ENCODE measurements around the gene KCNA3.

The KCNA3 gene

GRCh38 chr1:110674337-110675059 is at the start of gene KCNA3:
KCNA3 (minus strand) TSS chr1:110674940; CDS start chr1:110674809, 131 bp downstream.
- peak; percentile 37 to 59 for DNase-seq (ENCODE audit: low read depth in 1 of 2, low spot score in 1 of 2)

- DNase-seq (ENCODE audit: low read depth in 1 of 2, low spot score in 1 of 2) = no peak
Observed at GRCh38 chr1:110722807-110723206, 48.1 kb upstream of the KCNA3 start.

- no peak for DNase-seq (ENCODE audit: low read depth in 1 of 2, low spot score in 1 of 2)
Observed at GRCh38 chr1:110719908-110720307, 45.2 kb upstream of the KCNA3 start.

GRCh38 chr1:110718452-110718851 is 43.7 kb upstream of the KCNA3 start:
- DNase-seq (ENCODE audit: low read depth in 1 of 2, low spot score in 1 of 2) = no peak

GRCh38 chr1:110717179-110717578 is 42.4 kb upstream of the KCNA3 start:
- DNase-seq (ENCODE audit: low read depth in 1 of 2, low spot score in 1 of 2) = no peak

GRCh38 chr1:110714374-110714995 is 39.7 kb upstream of the KCNA3 start:
- DNase-seq (ENCODE audit: low read depth in 1 of 2, low spot score in 1 of 2) = no peak

GRCh38 chr1:110713221-110713620 is 38.5 kb upstream of the KCNA3 start:
- DNase-seq (ENCODE audit: low read depth in 1 of 2, low spot score in 1 of 2) = no peak

GRCh38 chr1:110710314-110710713 is 35.6 kb upstream of the KCNA3 start:
- DNase-seq (ENCODE audit: low read depth in 1 of 2, low spot score in 1 of 2) = no peak

- no peak for DNase-seq (ENCODE audit: low read depth in 1 of 2, low spot score in 1 of 2)
Observed at GRCh38 chr1:110708974-110709440, 34.3 kb upstream of the KCNA3 start.

GRCh38 chr1:110707232-110707631 is 32.5 kb upstream of the KCNA3 start:
- no peak for DNase-seq (ENCODE audit: low read depth in 1 of 2, low spot score in 1 of 2)

- DNase-seq (ENCODE audit: low read depth in 1 of 2, low spot score in 1 of 2) = no peak
Observed at GRCh38 chr1:110706621-110707020, 31.9 kb upstream of the KCNA3 start.

- no peak for DNase-seq (ENCODE audit: low read depth in 1 of 2, low spot score in 1 of 2)
Observed at GRCh38 chr1:110702260-110702659, 27.5 kb upstream of the KCNA3 start.

GRCh38 chr1:110700767-110701166 is 26.0 kb upstream of the KCNA3 start:
- no peak for DNase-seq (ENCODE audit: low read depth in 1 of 2, low spot score in 1 of 2)

GRCh38 chr1:110697606-110698005 is 22.9 kb upstream of the KCNA3 start:
- DNase-seq (ENCODE audit: low read depth in 1 of 2, low spot score in 1 of 2) = no peak

GRCh38 chr1:110696818-110697217 is 22.1 kb upstream of the KCNA3 start:
- DNase-seq (ENCODE audit: low read depth in 1 of 2, low spot score in 1 of 2) = no peak

- DNase-seq (ENCODE audit: low read depth in 1 of 2, low spot score in 1 of 2) = no peak
Observed at GRCh38 chr1:110690709-110691365, 16.1 kb upstream of the KCNA3 start.

GRCh38 chr1:110689868-110690267 is 15.1 kb upstream of the KCNA3 start:
- no peak for DNase-seq (ENCODE audit: low read depth in 1 of 2, low spot score in 1 of 2)

GRCh38 chr1:110688514-110688913 is 13.8 kb upstream of the KCNA3 start:
- no peak for DNase-seq (ENCODE audit: low read depth in 1 of 2, low spot score in 1 of 2)

- DNase-seq (ENCODE audit: low read depth in 1 of 2, low spot score in 1 of 2) = no peak
Observed at GRCh38 chr1:110687250-110687649, 12.5 kb upstream of the KCNA3 start.

- DNase-seq (ENCODE audit: low read depth in 1 of 2, low spot score in 1 of 2) = no peak
Observed at GRCh38 chr1:110686188-110686587, 11.4 kb upstream of the KCNA3 start.

- DNase-seq (ENCODE audit: low read depth in 1 of 2, low spot score in 1 of 2) = no peak
Observed at GRCh38 chr1:110684491-110684890, 9.8 kb upstream of the KCNA3 start.

- DNase-seq (ENCODE audit: low read depth in 1 of 2, low spot score in 1 of 2) = no peak
Observed at GRCh38 chr1:110682898-110683297, 8.2 kb upstream of the KCNA3 start.

All from stimulated activated CD4-positive, alpha-beta T cell treated with anti-CD3 and anti-CD28 coated beads, Interleukin-15, amount 100 ng/mL, for 1 hour (primary cell).